Karpas-422 (cell line): ENCODE results near the gene LRCH1. TPM values are rescaled to one million over a fixed set of nuclear protein-coding genes. Genes with fewer than 3 reads are reported as not detected.

Experiments used
- DNase-seq: peaks from one replicate; pipeline ENCODE4 v3.0.0-alpha.2; 2015
- H2AFZ ChIP-seq: fragments of 200-600 bp; sonication (generic); 2 replicates; pipeline ENCODE4 v1.6.1; 2014; ENCODE audit warnings: antibody characterized with exemption, low read length, mixed read lengths
- H3K27ac ChIP-seq: fragments of 200-600 bp; sonication (generic); 2 replicates; pipeline ENCODE4 v1.5.1; 2014; ENCODE audit warnings: mild to moderate bottlenecking, low read length, moderate library complexity
- H3K27me3 ChIP-seq: fragments of 200-600 bp; sonication (generic); 2 replicates; pipeline ENCODE4 v1.6.1; 2014; ENCODE audit warnings: low read length, mixed read lengths
- H3K36me3 ChIP-seq: fragments of 200-600 bp; sonication (generic); 2 replicates; pipeline ENCODE4 v1.6.1; 2014; ENCODE audit warnings: low read length, mixed read lengths; ENCODE audit not compliant: insufficient read depth
- H3K4me1 ChIP-seq: fragments of 200-600 bp; sonication (generic); 2 replicates; pipeline ENCODE4 v1.6.1; 2014; ENCODE audit warnings: mild to moderate bottlenecking, low read length, mixed read lengths
- H3K4me2 ChIP-seq: fragments of 200-600 bp; sonication (generic); 2 replicates; pipeline ENCODE4 v1.6.1; 2014; ENCODE audit warnings: low read length, low read depth, mild to moderate bottlenecking; ENCODE audit not compliant: poor library complexity, severe bottlenecking
- H3K4me3 ChIP-seq: fragments of 200-600 bp; sonication (generic); 2 replicates; pipeline ENCODE4 v1.5.1; 2014; ENCODE audit warnings: mild to moderate bottlenecking, antibody characterized with exemption, low read length, mixed read lengths
- H3K79me2 ChIP-seq: fragments of 200-600 bp; sonication (generic); 2 replicates; pipeline ENCODE4 v1.6.1; 2014; ENCODE audit warnings: mild to moderate bottlenecking, low read length, mixed read lengths
- H3K9ac ChIP-seq: fragments of 200-600 bp; sonication (generic); 2 replicates; pipeline ENCODE4 v1.6.0; 2014; ENCODE audit warnings: low read length
- H3K9me2 ChIP-seq: fragments of 200-600 bp; sonication (generic), shearing (Covaris generic); replicated peaks from 2 replicates; pipeline ENCODE4 v1.6.0; 2014; ENCODE audit warnings: mild to moderate bottlenecking, low read length, moderate library complexity; ENCODE audit not compliant: insufficient read depth
- H3K9me3 ChIP-seq: fragments of 300-700, 200-600 bp; sonication (generic); 2 replicates; pipeline ENCODE4 v1.6.1; 2014; ENCODE audit warnings: low read length, mixed read lengths
- H4K20me1 ChIP-seq: fragments of 200-600 bp; sonication (generic); 2 replicates; pipeline ENCODE4 v1.6.1; 2014; ENCODE audit warnings: mild to moderate bottlenecking, antibody characterized with exemption, low read length, low read depth; ENCODE audit not compliant: insufficient read depth
- total RNA-seq: library from RNA; depleted of rRNA; stranded (reverse); fragments of >200 nt; shearing (Covaris generic); gene quantifications from 2 replicates; pipeline ENCODE4 v1.2.3, GENCODE V29; 2014; ENCODE audit warnings: low replicate concordance

Gene LRCH1
- total RNA-seq, 1 experiment from 2014 or later = 0.56 TPM

GRCh38 chr13:46571909-46572595 is 19.1 kb downstream of the LRCH1 start:
- H3K79me2 ChIP-seq = no peaks in the 10 kb centered on the region
- no peak overlapping the region for H2AFZ ChIP-seq
- H3K4me1 ChIP-seq = no peaks in the 10 kb centered on the region
- no peaks in the 10 kb centered on the region for H3K27me3 ChIP-seq
- no peak overlapping the region for H3K27ac ChIP-seq
- H3K36me3 ChIP-seq = no peaks in the 10 kb centered on the region
- H3K4me2 ChIP-seq = no peak overlapping the region
- H3K9ac ChIP-seq = no peak overlapping the region
- DNase-seq = no peak
- no peak overlapping the region for H3K4me3 ChIP-seq
- H3K9me2 ChIP-seq = no peaks in the 10 kb centered on the region
- H4K20me1 ChIP-seq = peaks cover 15% of the 10 kb centered on the region; the same call in 1 of the 2 replicates
- no peaks in the 10 kb centered on the region for H3K9me3 ChIP-seq

- Histone ChIP-seq H3K4me3 (no peak overlapping the region), H4K20me1 (peaks cover 9% of the 10 kb centered on the region; the same call in 1 of the 2 replicates), H3K36me3 (no peaks in the 10 kb centered on the region), H3K27me3 (no peaks in the 10 kb centered on the region), H3K9me3 (no peaks in the 10 kb centered on the region), H3K9ac (no peak overlapping the region), H3K79me2 (no peaks in the 10 kb centered on the region), H2AFZ (no peak overlapping the region), H3K4me1 (no peaks in the 10 kb centered on the region), H3K9me2 (no peaks in the 10 kb centered on the region), H3K27ac (no peak overlapping the region), H3K4me2 (no peak overlapping the region)
- DNase-seq = no peak
Measured at GRCh38 chr13:46572752-46573431, 19.9 kb downstream of the LRCH1 start.

GRCh38 chr13:46575301-46575771 is 22.4 kb downstream of the LRCH1 start:
- no peak overlapping the region for H2AFZ ChIP-seq
- H3K36me3 ChIP-seq = no peaks in the 10 kb centered on the region
- no peak overlapping the region for H3K27ac ChIP-seq
- no peaks in the 10 kb centered on the region for H3K9me3 ChIP-seq
- no peak for DNase-seq
- H3K9ac ChIP-seq = no peak overlapping the region
- peaks cover 2% of the 10 kb centered on the region; the same call in 1 of the 2 replicates for H4K20me1 ChIP-seq
- no peaks in the 10 kb centered on the region for H3K4me1 ChIP-seq
- H3K4me3 ChIP-seq = no peak overlapping the region
- no peak overlapping the region for H3K4me2 ChIP-seq
- no peaks in the 10 kb centered on the region for H3K27me3 ChIP-seq
- H3K9me2 ChIP-seq = no peaks in the 10 kb centered on the region
- H3K79me2 ChIP-seq = no peaks in the 10 kb centered on the region

GRCh38 chr13:46575818-46576221 is 22.9 kb downstream of the LRCH1 start:
- Histone ChIP-seq H3K36me3 (no peaks in the 10 kb centered on the region), H3K27ac (no peak overlapping the region), H3K9me2 (no peaks in the 10 kb centered on the region), H4K20me1 (peaks cover 3% of the 10 kb centered on the region; the same call in 1 of the 2 replicates), H3K4me2 (no peak overlapping the region), H3K9ac (no peak overlapping the region), H2AFZ (no peak overlapping the region), H3K79me2 (no peaks in the 10 kb centered on the region), H3K9me3 (no peaks in the 10 kb centered on the region), H3K4me1 (no peaks in the 10 kb centered on the region), H3K4me3 (no peak overlapping the region), H3K27me3 (no peaks in the 10 kb centered on the region)
- DNase-seq = no peak

GRCh38 chr13:46576762-46577161 is 23.8 kb downstream of the LRCH1 start:
- Histone ChIP-seq H3K4me3 (no peak overlapping the region), H3K27ac (no peak overlapping the region), H3K9me2 (no peaks in the 10 kb centered on the region), H2AFZ (no peak overlapping the region), H3K36me3 (no peaks in the 10 kb centered on the region), H3K9me3 (no peaks in the 10 kb centered on the region), H4K20me1 (peaks cover 3% of the 10 kb centered on the region; the same call in 1 of the 2 replicates), H3K79me2 (no peaks in the 10 kb centered on the region), H3K27me3 (no peaks in the 10 kb centered on the region), H3K9ac (no peak overlapping the region), H3K4me2 (no peak overlapping the region), H3K4me1 (no peaks in the 10 kb centered on the region)
- DNase-seq = no peak

GRCh38 chr13:46577696-46578589 is 25.0 kb downstream of the LRCH1 start:
- H3K9me3 ChIP-seq = no peaks in the 10 kb centered on the region
- no peak overlapping the region for H3K4me3 ChIP-seq
- H3K27ac ChIP-seq = no peak overlapping the region
- H3K36me3 ChIP-seq = no peaks in the 10 kb centered on the region
- DNase-seq = no peak
- no peaks in the 10 kb centered on the region for H3K9me2 ChIP-seq
- H3K27me3 ChIP-seq = no peaks in the 10 kb centered on the region
- no peak overlapping the region for H3K9ac ChIP-seq
- H3K4me1 ChIP-seq = no peaks in the 10 kb centered on the region
- no peaks in the 10 kb centered on the region for H3K79me2 ChIP-seq
- H2AFZ ChIP-seq = no peak overlapping the region
- H3K4me2 ChIP-seq = no peak overlapping the region
- 0 out of 2 replicates have a peak, but pooled peaks cover 3% of the 10 kb centered on the region for H4K20me1 ChIP-seq

GRCh38 chr13:46578590-46578975 is 25.6 kb downstream of the LRCH1 start:
- DNase-seq = no peak
- no peaks in the 10 kb centered on the region for H3K4me1 ChIP-seq

More at GRCh38 chr13:46578590-46578975, 25.6 kb downstream of the LRCH1 start:
- Histone ChIP-seq H4K20me1 (0 out of 2 replicates have a peak, but pooled peaks cover 3% of the 10 kb centered on the region), H3K36me3 (no peaks in the 10 kb centered on the region), H3K4me3 (no peak overlapping the region), H3K79me2 (no peaks in the 10 kb centered on the region), H3K4me2 (no peak overlapping the region), H3K9me3 (no peaks in the 10 kb centered on the region), H3K9ac (no peak overlapping the region), H3K27me3 (no peaks in the 10 kb centered on the region), H3K27ac (no peak overlapping the region), H2AFZ (no peak overlapping the region), H3K9me2 (no peaks in the 10 kb centered on the region)
